MM.1S (cell line): ENCODE data around the gene SHISA8.

Experiments
- EZH2 ChIP-seq: fragments of 300-600 bp; sonication (generic); optimal IDR thresholded peaks from 2 replicates; pipeline ENCODE3; 2017; ENCODE audit warnings: low read depth, mild to moderate bottlenecking, antibody characterized with exemption, low read length, mixed read lengths
- TF ChIP-seq, protein P1 (sequence below): fragments of 300-600 bp; sonication (generic); IDR thresholded peaks from 2 replicates; pipeline ENCODE4 v1.5.1; 2016; ENCODE audit warnings: antibody characterized with exemption, low read length, mixed read lengths

DNA sequence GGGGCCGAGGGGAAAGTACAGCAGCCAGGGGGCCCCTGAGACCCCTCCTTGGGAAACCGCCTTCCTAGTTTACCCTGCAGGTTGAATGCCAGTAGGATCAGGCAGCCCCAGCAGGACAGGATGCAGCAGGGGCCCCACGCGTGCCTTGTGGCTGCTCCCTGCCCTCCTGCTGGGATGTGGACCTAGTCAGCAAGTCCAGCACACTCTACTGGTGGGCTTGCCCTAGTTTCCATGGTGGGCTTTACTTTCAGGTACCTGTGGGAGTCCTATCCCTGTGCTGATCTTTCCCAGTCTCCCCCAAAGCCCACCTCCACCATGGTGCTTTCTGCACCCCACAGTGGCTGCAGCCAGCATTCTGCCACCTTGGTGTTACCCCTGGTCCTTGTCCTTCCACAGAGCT is 22.2 kb downstream of the SHISA8 start:
- no peak for TF ChIP-seq EZH2
- TF ChIP-seq, protein P1, sequence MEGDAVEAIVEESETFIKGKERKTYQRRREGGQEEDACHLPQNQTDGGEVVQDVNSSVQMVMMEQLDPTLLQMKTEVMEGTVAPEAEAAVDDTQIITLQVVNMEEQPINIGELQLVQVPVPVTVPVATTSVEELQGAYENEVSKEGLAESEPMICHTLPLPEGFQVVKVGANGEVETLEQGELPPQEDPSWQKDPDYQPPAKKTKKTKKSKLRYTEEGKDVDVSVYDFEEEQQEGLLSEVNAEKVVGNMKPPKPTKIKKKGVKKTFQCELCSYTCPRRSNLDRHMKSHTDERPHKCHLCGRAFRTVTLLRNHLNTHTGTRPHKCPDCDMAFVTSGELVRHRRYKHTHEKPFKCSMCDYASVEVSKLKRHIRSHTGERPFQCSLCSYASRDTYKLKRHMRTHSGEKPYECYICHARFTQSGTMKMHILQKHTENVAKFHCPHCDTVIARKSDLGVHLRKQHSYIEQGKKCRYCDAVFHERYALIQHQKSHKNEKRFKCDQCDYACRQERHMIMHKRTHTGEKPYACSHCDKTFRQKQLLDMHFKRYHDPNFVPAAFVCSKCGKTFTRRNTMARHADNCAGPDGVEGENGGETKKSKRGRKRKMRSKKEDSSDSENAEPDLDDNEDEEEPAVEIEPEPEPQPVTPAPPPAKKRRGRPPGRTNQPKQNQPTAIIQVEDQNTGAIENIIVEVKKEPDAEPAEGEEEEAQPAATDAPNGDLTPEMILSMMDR: no peak
